Keratinocyte (primary cell): Measurements from ENCODE around the gene RILPL2. TPM values are rescaled to one million over a fixed set of nuclear protein-coding genes. Genes with fewer than 3 reads are reported as not detected.

Experiments
- DNase-seq: peaks from one replicate; pipeline ENCODE4 v3.0.0-alpha.2; 2011; ENCODE audit warnings: low read depth, missing footprints, low spot score
- FAIRE-seq: peaks from 2 replicates; lab custom pipeline; 2011; peaks lifted over from hg19 to GRCh38; lab: Jason Lieb, UNC
- H2AFZ ChIP-seq: 2 replicates; pipeline ENCODE4 v1.6.0; 2012; ENCODE audit warnings: low read length, control low read depth, inconsistent platforms; ENCODE audit not compliant: control insufficient read depth
- H3K27ac ChIP-seq: 2 replicates; pipeline ENCODE4 v1.5.1; 2011; ENCODE audit warnings: low read length; ENCODE audit not compliant: control insufficient read depth, insufficient read depth
- H3K27me3 ChIP-seq: 3 replicates; pipeline ENCODE4 v1.6.0; 2011; ENCODE audit warnings: low read length; ENCODE audit not compliant: control insufficient read depth, insufficient read depth; ENCODE audit errors: extremely low read depth
- H3K36me3 ChIP-seq, 2 experiments: 2 replicates in 1 of 2; 3 replicates in 1 of 2; pipeline ENCODE4 v1.5.1; 2011; ENCODE audit warnings: low read length in 2 of 2, mild to moderate bottlenecking in 1 of 2; ENCODE audit not compliant: control insufficient read depth in 2 of 2, insufficient read depth in 2 of 2; ENCODE audit errors: extremely low read depth in 1 of 2
- H3K4me1 ChIP-seq: 3 replicates; pipeline ENCODE4 v1.5.1; 2011; ENCODE audit warnings: low read length; ENCODE audit not compliant: control insufficient read depth, insufficient read depth; ENCODE audit errors: extremely low read depth
- H3K4me2 ChIP-seq: 3 replicates; pipeline ENCODE4 v1.6.0; 2011; ENCODE audit warnings: low read depth, low read length; ENCODE audit not compliant: control insufficient read depth, insufficient read depth; ENCODE audit errors: extremely low read depth
- H3K4me3 ChIP-seq, 3 experiments: fragments of 200-600 bp in 1 of 3; sonication (generic) in 1 of 3; 2 replicates in 2 of 3; 3 replicates in 1 of 3; pipeline ENCODE4 v1.5.1; 2011 to 2016; ENCODE audit warnings: low read length in 3 of 3, mild to moderate bottlenecking in 3 of 3, control low read depth in 2 of 3, inconsistent platforms in 1 of 3, low read depth in 1 of 3, mixed read lengths in 1 of 3, mixed run types in 1 of 3, moderate library complexity in 1 of 3; ENCODE audit not compliant: control insufficient read depth in 2 of 3, insufficient read depth in 2 of 3; ENCODE audit errors: extremely low read depth in 1 of 3
- H3K79me2 ChIP-seq: 2 replicates; pipeline ENCODE4 v1.6.0; 2012; ENCODE audit warnings: low read length; ENCODE audit not compliant: control insufficient read depth, insufficient read depth
- H3K9ac ChIP-seq: 3 replicates; pipeline ENCODE4 v1.6.0; 2011; ENCODE audit warnings: low read length; ENCODE audit not compliant: control insufficient read depth, insufficient read depth; ENCODE audit errors: extremely low read depth
- H3K9me1 ChIP-seq: 3 replicates; pipeline ENCODE4 v1.6.0; 2011; ENCODE audit warnings: low read length; ENCODE audit not compliant: control insufficient read depth, insufficient read depth; ENCODE audit errors: extremely low read depth
- H3K9me3 ChIP-seq: 2 replicates; pipeline ENCODE4 v1.5.1; 2012; ENCODE audit warnings: low read depth, low read length; ENCODE audit not compliant: control insufficient read depth
- H4K20me1 ChIP-seq: 3 replicates; pipeline ENCODE4 v1.6.0; 2011; ENCODE audit warnings: low read length; ENCODE audit not compliant: control insufficient read depth, insufficient read depth; ENCODE audit errors: extremely low read depth
- EZH2 ChIP-seq: IDR thresholded peaks from one replicate; pipeline ENCODE4 v1.6.1; 2012; ENCODE audit warnings: inconsistent platforms, mild to moderate bottlenecking, low read length, moderate library complexity
- dilution Hi-C: fragments of 300-500 bp; cut with MboI; formaldehyde crosslinking; loops from one replicate; pipeline ENCODE4 v1.7.0; 2020; ENCODE audit warnings: low sequenced_read_pairs; ENCODE audit not compliant: extremely low pct_ligation_motif_present
- polyA plus RNA-seq, 5 experiments: library from polyadenylated mRNA; depleted of rRNA in 3 of 5; stranded (reverse) in 3 of 5; stranded (forward) in 1 of 5; unstranded in 1 of 5; fragments of >200 nt; gene quantifications; 1 replicate in 1 of 5; 2 replicates in 3 of 5; 3 replicates in 1 of 5; pipeline versions ENCODE4 v1.2.1 to v1.2.3, GENCODE V29; 2011 to 2012; ENCODE audit warnings: missing spikeins in 2 of 5, low read depth in 1 of 5, low replicate concordance in 1 of 5
- TF ChIP-seq, protein P1 (sequence below), 3 experiments: IDR thresholded peaks in 1 of 3; conservative IDR thresholded peaks in 1 of 3; optimal IDR thresholded peaks in 1 of 3; 2 replicates in 2 of 3; 3 replicates in 1 of 3; pipeline versions ENCODE3 to v1.5.1; 2011; ENCODE audit warnings: low read length in 3 of 3, mild to moderate bottlenecking in 3 of 3, moderate library complexity in 2 of 3, control low read depth in 1 of 3, inconsistent platforms in 1 of 3; ENCODE audit not compliant: insufficient read depth in 2 of 3; ENCODE audit errors: extremely low read depth in 1 of 3

Gene RILPL2
- polyA plus RNA-seq, 1 donor (not counting 4 experiments of a cell fraction or from before 2014, with no cell fraction given) = 3.6 TPM

DNA sequence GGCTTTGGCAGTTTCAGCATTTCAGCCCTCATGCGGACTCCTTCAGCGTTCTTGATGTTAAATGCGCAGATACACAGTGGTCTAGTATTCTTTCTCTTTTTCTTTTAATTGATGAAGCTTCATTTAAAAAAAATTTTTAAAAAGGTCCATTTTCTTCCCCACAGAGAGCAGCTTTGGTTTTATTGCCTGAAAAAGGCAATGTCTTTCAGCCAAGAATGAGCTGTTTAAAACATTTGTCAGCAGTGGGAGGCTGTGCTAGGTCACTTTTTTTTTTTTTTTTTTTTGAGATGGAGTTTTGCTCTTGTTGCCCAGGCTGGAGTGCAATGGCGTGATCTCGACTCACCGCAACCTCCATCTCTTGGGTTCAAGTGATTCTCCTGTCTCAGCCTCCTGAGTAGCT is 39.1 kb downstream of the RILPL2 start:
- TF ChIP-seq, protein P1, sequence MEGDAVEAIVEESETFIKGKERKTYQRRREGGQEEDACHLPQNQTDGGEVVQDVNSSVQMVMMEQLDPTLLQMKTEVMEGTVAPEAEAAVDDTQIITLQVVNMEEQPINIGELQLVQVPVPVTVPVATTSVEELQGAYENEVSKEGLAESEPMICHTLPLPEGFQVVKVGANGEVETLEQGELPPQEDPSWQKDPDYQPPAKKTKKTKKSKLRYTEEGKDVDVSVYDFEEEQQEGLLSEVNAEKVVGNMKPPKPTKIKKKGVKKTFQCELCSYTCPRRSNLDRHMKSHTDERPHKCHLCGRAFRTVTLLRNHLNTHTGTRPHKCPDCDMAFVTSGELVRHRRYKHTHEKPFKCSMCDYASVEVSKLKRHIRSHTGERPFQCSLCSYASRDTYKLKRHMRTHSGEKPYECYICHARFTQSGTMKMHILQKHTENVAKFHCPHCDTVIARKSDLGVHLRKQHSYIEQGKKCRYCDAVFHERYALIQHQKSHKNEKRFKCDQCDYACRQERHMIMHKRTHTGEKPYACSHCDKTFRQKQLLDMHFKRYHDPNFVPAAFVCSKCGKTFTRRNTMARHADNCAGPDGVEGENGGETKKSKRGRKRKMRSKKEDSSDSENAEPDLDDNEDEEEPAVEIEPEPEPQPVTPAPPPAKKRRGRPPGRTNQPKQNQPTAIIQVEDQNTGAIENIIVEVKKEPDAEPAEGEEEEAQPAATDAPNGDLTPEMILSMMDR (optimal IDR thresholded peaks at IDR 0.05 in 1 of 3, IDR thresholded peaks at IDR 0.05 in 1 of 3, conservative IDR thresholded peaks at IDR 0.05 in 1 of 3; ENCODE audit: extremely low read depth in 1 of 3, insufficient read depth in 2 of 3, low read length in 3 of 3) = no peak
- no peak for TF ChIP-seq EZH2
- no peak for FAIRE-seq
- Histone ChIP-seq H3K4me1 (no peaks in the 10 kb centered on the region), H3K79me2 (peaks cover 63% of the 10 kb centered on the region), H3K4me2 (no peak overlapping the region), H3K9me1 (no peaks in the 10 kb centered on the region), H3K27ac (no peak overlapping the region), H3K9me3 (no peaks in the 10 kb centered on the region), H2AFZ (no peak overlapping the region), H3K36me3 (peaks cover 33 to 41% of the 10 kb centered on the region in 2 experiments), H3K4me3 (no peak overlapping the region), H3K27me3 (no peaks in the 10 kb centered on the region), H3K9ac (no peak overlapping the region), H4K20me1 (peaks cover 17% of the 10 kb centered on the region)
- DNase-seq = no peak
- dilution Hi-C loops = no loop called here

DNA sequence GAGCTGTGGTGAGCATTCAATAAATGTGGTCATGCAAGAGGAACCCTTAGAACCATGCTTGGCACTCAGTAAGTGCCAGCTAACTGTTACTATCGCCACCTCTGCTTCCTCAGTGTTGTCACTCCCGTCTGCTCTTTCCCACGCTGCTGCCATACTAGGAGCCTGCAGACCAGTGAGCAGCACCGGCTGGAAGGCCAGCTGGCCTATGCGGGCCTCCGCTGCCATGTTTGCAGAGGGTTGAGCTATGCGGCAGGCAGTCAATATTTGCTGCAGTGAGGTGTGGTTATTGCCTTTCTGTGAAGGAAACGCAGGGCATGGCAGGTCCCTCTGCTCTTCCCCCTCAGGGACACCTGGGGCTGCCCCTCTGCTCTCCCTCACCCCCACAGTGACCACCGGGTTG is 39.5 kb downstream of the RILPL2 start:
- no peak overlapping the region for H2AFZ ChIP-seq
- no peak overlapping the region for H3K27ac ChIP-seq
- no peaks in the 10 kb centered on the region for H3K9me1 ChIP-seq
- peaks cover 63% of the 10 kb centered on the region for H3K79me2 ChIP-seq
- H3K4me3 ChIP-seq = no peak overlapping the region
- no peak overlapping the region for H3K9ac ChIP-seq
- no peaks in the 10 kb centered on the region for H3K4me1 ChIP-seq
- no peak overlapping the region for H3K4me2 ChIP-seq
- peaks cover 13% of the 10 kb centered on the region for H4K20me1 ChIP-seq
- DNase-seq (no peak), FAIRE-seq (no peak)
- peaks cover 30 to 37% of the 10 kb centered on the region in 2 experiments for H3K36me3 ChIP-seq
- no peaks in the 10 kb centered on the region for H3K27me3 ChIP-seq
- TF ChIP-seq, protein P1 (optimal IDR thresholded peaks at IDR 0.05 in 1 of 3, IDR thresholded peaks at IDR 0.05 in 1 of 3, conservative IDR thresholded peaks at IDR 0.05 in 1 of 3; ENCODE audit: extremely low read depth in 1 of 3, insufficient read depth in 2 of 3, low read length in 3 of 3) = no peak
- TF ChIP-seq EZH2 = no peak
- dilution Hi-C loops = no loop called here
- no peaks in the 10 kb centered on the region for H3K9me3 ChIP-seq
